OCI-LY7 (cell line): ENCODE data around the gene ALG1. TPM values are rescaled to one million over a fixed set of nuclear protein-coding genes. Genes with fewer than 3 reads are reported as not detected.
"Not testable (repeated sequence)": the region's sequence is repeated elsewhere in the genome, so short reads cannot be mapped to it uniquely, and the experiment has no call there.

Experiments used
- BruUV-seq: library from RNA; stranded (reverse); fragments of 400-500 nt; replicated peaks from 2 replicates; lab custom pipeline; 2021; lab: Mats Ljungman, UMichigan
- CTCF ChIA-PET: fragments of 300-600 bp; sonication (Branson Sonifier 250); formaldehyde crosslinking; loops from one replicate; lab custom pipeline; 2022; ENCODE audit warnings: antibody characterized with exemption; ENCODE audit not compliant: unreplicated experiment; lab: Charles Lee
- POLR2A ChIA-PET: fragments of 300-600 bp; sonication (Branson Sonifier 250); formaldehyde crosslinking; loops from one replicate; lab custom pipeline; 2022; ENCODE audit warnings: antibody characterized with exemption; lab: Charles Lee
- DNase-seq: peaks from one replicate; pipeline ENCODE4 v3.0.0-alpha.2; 2015; ENCODE audit warnings: low spot score
- H2AFZ ChIP-seq: fragments of 200-600 bp; sonication (generic), shearing (Covaris generic); 2 replicates; pipeline ENCODE4 v1.6.1; 2014; ENCODE audit warnings: mild to moderate bottlenecking, antibody characterized with exemption, low read length, moderate library complexity
- H3K27ac ChIP-seq: fragments of 200-600 bp; sonication (generic); 2 replicates; pipeline ENCODE4 v1.5.1; 2014; ENCODE audit warnings: mixed run types, low read depth, mild to moderate bottlenecking, moderate library complexity, low read length, inconsistent platforms; ENCODE audit not compliant: poor library complexity, severe bottlenecking
- H3K36me3 ChIP-seq: fragments of 200-600 bp; sonication (generic); 2 replicates; pipeline ENCODE4 v1.6.1; 2014; ENCODE audit warnings: mild to moderate bottlenecking, antibody characterized with exemption, low read length, moderate library complexity, mixed read lengths; ENCODE audit not compliant: insufficient read depth
- H3K4me1 ChIP-seq: fragments of 200-600 bp; sonication (generic); 2 replicates; pipeline ENCODE4 v1.5.1; 2014; ENCODE audit warnings: mild to moderate bottlenecking, low read length; ENCODE audit not compliant: insufficient read depth, poor library complexity, severe bottlenecking
- H3K4me2 ChIP-seq: fragments of 200-600 bp; sonication (generic); 2 replicates; pipeline ENCODE4 v1.6.1; 2014; ENCODE audit warnings: mild to moderate bottlenecking, low read length
- H3K4me3 ChIP-seq: fragments of 200-600 bp; sonication (generic); 2 replicates; pipeline ENCODE4 v1.5.1; 2014; ENCODE audit warnings: mild to moderate bottlenecking, low read depth, low read length; ENCODE audit not compliant: poor library complexity, severe bottlenecking
- H3K79me2 ChIP-seq: fragments of 200-600 bp; sonication (generic); 2 replicates; pipeline ENCODE4 v1.6.1; 2016; ENCODE audit warnings: low read depth, mild to moderate bottlenecking, low read length, moderate library complexity, mixed read lengths; ENCODE audit not compliant: insufficient read depth
- H3K9me2 ChIP-seq: fragments of 200-600 bp; sonication (generic); 2 replicates; pipeline ENCODE4 v1.6.1; 2016; ENCODE audit warnings: mild to moderate bottlenecking, low read length, mixed read lengths; ENCODE audit not compliant: insufficient read depth
- H3K9me3 ChIP-seq: fragments of 200-600 bp; sonication (generic); 2 replicates; pipeline ENCODE4 v1.6.1; 2014; ENCODE audit warnings: mild to moderate bottlenecking, mixed run types, low read length, mixed read lengths
- H4K20me1 ChIP-seq: fragments of 200-600 bp; sonication (generic); 2 replicates; pipeline ENCODE4 v1.6.1; 2014; ENCODE audit warnings: mild to moderate bottlenecking, antibody characterized with exemption, low read length, moderate library complexity, mixed read lengths; ENCODE audit not compliant: insufficient read depth
- intact Hi-C: fragments of 100-400 bp; cut with micrococcal nuclease; formaldehyde crosslinking; loops from one replicate; pipeline ENCODE4 v1.10.0; 2022; ENCODE audit not compliant: unreplicated experiment
- total RNA-seq, 2 experiments: library from RNA; depleted of rRNA in 1 of 2; stranded (reverse); fragments of >200 nt in 1 of 2; shearing (Covaris generic) in 1 of 2; gene quantifications; 2 replicates each; pipeline ENCODE4 v1.2.3, GENCODE V29; 2014 to 2022

Gene ALG1
- total RNA-seq, 2 experiments from 2014 or later: 13.7 to 23.1 TPM

DNA sequence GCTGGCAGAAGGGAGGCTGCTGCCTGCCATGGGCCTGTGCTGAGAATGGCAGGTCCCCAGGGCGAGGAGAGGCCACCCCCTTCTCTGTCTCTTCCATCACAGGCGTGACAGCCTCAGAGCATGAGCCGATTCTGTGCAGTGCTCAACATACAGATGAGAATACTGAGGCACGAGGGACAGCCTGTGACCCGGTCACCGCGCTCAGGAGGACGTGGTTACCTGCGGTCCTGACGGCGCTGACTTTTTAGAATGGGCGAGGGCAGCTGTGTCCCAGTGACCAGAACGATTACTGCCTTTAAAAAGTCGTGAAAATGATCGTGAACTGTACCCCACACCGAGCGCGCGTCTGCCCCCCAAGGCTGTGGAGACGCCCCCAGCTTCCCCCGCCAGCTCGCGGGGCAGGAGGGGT lies 25.4 kb downstream of the ALG1 start:
- H3K9me3 ChIP-seq, H3K4me1 ChIP-seq, POLR2A ChIA-PET, H3K79me2 ChIP-seq, H3K9me2 ChIP-seq, H3K27ac ChIP-seq, CTCF ChIA-PET, H3K36me3 ChIP-seq, H4K20me1 ChIP-seq: not testable (repeated sequence)
- peak; percentile 46 for DNase-seq
- peak overlapping the region; percentile 92 for H3K4me3 ChIP-seq
- TSS peak; percentile 78 for BruUV-seq
- H2AFZ ChIP-seq: peak overlapping the region; percentile 91
- H3K4me2 ChIP-seq: peak overlapping the region; percentile 96
- intact Hi-C loops: loop anchor here (2.0 kb wide), 1 partner anchor 26 kb away; the partner anchor contains the start of gene ALG1

DNA sequence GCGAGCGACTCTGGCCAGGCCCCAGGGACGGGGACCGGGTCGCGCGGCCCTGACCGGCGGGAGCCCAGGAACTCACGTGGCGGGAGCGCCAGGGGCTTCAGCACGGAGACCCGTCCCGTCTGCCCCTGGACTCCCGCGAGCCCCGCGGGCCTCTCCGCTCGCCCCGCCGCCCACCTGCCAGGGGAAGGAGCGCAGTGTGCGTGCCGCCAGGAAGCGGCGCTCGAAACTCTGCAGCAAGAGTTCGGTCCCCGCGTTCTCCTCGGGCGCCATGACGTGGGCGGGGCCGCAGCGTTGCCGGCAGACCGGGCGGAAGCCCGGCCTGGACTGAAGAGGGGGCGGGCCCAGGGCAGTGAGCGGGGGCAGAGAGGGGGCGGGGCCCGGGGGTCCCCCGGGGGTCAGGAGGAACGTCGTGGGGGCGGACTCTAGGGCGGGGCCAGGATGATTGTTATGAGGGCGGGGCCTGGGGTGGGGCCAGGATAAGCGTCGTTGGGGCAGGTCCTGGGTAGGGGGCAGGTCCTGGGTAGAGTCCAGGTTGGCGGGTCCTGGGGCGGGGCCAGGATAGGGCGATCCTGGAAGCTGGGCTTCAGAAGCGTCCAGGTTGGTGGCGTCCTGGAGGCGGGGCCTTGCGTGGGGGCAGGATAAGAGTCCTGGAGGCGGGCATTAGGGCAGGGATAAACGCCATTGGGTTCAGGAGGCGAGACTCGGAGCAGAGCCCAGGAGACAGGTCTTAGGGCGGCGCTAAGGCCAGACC lies 26.0 kb downstream of the ALG1 start, which contains the start of gene EEF2KMT:
Gene EEF2KMT (minus strand): TSS at position 326 of the 751 bp plus-strand sequence. CDS start 56 bp downstream, at position 270.
- DNase-seq: peak; percentile 95
- H4K20me1 ChIP-seq, H3K36me3 ChIP-seq, H3K9me2 ChIP-seq, H3K9me3 ChIP-seq, H3K79me2 ChIP-seq, H3K27ac ChIP-seq, H3K4me1 ChIP-seq, BruUV-seq: not testable (repeated sequence)
- ChIA-PET CTCF (interaction anchor here (0.6 kb wide), 1 partner anchor 360 kb away, joined by 3 read pairs; no protein-coding TSS in a partner anchor), POLR2A (interaction anchor here (0.8 kb wide), 1 partner anchor 25 kb away, joined by 7 read pairs; the partner anchor contains the start of gene ALG1)
- Histone ChIP-seq H3K4me2 (peak within 1 kb of the TSS; percentile 96), H2AFZ (peak within 1 kb of the TSS; percentile 91), H3K4me3 (peak within 1 kb of the TSS; percentile 92)
- intact Hi-C loops: loop anchor here (2.0 kb wide), 1 partner anchor 27 kb away; the partner anchor contains the start of gene ALG1

DNA sequence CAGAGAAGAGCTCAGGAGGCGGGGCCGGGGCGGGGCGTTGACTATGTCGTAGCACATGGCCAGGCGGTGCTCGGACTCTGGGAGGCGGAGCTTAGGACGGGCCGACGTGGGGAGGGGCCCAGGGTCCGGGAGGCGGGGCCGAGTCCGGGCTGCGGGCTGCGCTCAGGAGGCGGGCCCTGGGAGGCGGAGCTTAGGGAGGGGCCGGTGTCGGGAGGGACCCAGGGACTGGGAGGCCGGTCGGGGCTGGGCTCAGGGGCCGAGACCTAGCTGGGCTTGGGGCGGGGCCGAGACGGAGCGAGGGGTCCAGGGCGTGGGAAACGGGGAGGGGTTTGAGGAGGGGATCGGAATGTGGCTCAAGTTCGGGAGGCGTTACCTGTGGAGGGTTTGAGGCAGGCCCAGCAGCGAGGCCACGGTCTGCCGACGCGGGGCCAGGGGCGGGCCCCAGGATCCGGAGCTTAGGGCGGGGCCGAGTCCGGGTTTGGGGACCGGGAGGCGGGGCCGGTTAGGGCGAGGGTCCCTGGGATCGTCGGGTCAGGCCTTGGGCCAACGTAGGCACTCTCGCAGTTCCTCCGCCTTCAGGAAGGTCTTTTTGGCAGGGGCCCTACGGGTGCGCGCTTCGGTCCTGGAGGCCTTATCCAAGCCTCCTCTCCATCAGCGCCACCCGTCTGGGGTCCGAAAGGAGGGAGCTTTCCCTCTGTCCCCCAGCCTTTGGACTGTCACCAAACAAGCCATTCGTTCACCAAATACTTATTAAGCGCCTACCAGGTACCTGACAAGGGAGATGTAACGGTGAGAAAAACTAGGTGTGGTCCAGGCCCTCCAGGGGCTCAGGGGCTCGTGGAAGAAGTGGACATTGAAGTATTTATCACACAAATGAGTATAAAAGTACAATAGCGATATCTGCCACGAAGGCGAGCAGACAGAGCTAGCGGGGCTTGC lies 26.8 kb downstream of the ALG1 start:
- Histone ChIP-seq H3K4me2 (peak overlapping the region; percentile 60), H2AFZ (peak overlapping the region; percentile 40), H3K4me3 (peak overlapping the region; percentile 92)
- intact Hi-C loops, H3K9me3 ChIP-seq, H3K27ac ChIP-seq, H3K79me2 ChIP-seq, BruUV-seq, H3K4me1 ChIP-seq, H3K9me2 ChIP-seq, H3K36me3 ChIP-seq, H4K20me1 ChIP-seq: not testable (repeated sequence)
- DNase-seq: peak; percentile 38
- CTCF ChIA-PET: interaction anchor here (0.6 kb wide), 1 partner anchor 359 kb away, joined by 3 read pairs; no protein-coding TSS in a partner anchor
- POLR2A ChIA-PET: interaction anchor here (0.8 to 0.9 kb wide), 2 partner anchors 26 to 65 kb away, joined by 3 to 7 read pairs; partner anchors contain the start of genes ALG1 and NAGPA

DNA sequence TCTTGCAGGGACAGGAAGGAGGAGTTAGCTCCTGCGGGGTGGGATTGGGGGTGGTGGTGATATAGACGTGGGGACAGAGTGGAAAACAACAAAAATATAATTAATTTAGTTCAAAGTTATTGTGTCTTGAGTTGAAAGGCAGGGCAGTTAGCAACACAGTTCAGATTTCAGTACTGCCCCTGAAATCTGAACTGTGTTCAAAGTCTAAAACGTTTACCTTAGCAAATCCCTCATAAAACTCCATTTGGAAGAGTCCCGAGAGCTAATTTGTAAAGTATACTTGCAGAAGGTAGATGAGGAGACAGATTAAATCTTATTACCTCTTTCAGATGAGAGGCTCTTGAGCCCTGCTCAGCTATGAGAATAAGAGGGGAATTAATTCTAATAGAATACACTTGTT lies 27.5 kb downstream of the ALG1 start:
- H4K20me1 ChIP-seq, H3K9me2 ChIP-seq, H3K9me3 ChIP-seq, H3K4me2 ChIP-seq, H2AFZ ChIP-seq, H3K79me2 ChIP-seq, H3K4me3 ChIP-seq, H3K4me1 ChIP-seq, H3K27ac ChIP-seq, BruUV-seq, H3K36me3 ChIP-seq, DNase-seq, CTCF ChIA-PET, intact Hi-C loops: not testable (repeated sequence)
- POLR2A ChIA-PET: interaction anchor here (0.9 kb wide), 1 partner anchor 65 kb away, joined by 3 read pairs; the partner anchor contains the start of gene NAGPA

DNA sequence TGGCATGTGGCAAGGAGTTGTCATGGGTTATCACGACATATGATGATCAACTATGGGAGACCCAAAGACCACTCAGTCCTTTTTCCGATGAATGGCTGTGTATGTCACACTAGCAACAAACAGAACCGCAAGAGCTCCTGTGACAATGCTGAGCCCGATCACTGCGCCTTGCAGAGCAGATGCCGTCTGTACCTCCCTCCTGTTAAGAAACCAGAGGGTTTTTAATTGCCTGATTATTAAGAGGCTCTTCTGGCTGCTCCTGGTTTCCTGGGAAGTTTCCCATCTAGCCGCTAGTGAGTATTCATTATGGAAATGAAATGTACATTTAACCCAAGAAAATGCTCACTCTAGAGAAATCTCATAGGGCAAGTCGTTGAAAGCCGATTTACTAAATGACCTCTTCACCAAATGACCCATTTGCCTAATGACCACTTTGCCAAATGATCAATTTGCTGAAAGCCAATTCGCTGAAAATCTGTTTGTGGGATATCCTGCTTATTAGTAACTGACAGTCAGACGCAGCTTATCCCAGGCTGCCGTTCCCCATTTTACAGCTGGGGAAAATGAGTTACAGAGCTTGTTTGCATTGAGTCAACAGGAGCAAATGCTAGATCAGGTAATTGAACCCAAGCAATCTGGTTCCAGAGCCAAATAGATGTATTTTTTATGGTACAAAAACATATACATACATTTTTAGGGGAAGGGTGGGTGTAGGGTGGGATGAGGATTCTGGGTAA lies 31.8 kb downstream of the ALG1 start:
- H3K4me3 ChIP-seq, H3K4me1 ChIP-seq, H3K36me3 ChIP-seq, intact Hi-C loops, H3K4me2 ChIP-seq, H3K9me3 ChIP-seq, H3K27ac ChIP-seq, H3K79me2 ChIP-seq, H3K9me2 ChIP-seq, H2AFZ ChIP-seq, CTCF ChIA-PET, BruUV-seq, DNase-seq, H4K20me1 ChIP-seq: not testable (repeated sequence)
- POLR2A ChIA-PET: interaction anchor here (0.7 kb wide), 1 partner anchor 574 kb away, joined by 4 read pairs; no protein-coding TSS in a partner anchor
